Stimulated activated CD4-positive, alpha-beta T cell treated with anti-CD3 and anti-CD28 coated beads, Interleukin-1b, Interleukin-23, amount 100 ng/mL, for 24 hours (primary cell): ENCODE data around the gene PDZRN4.
"Not testable (repeated sequence)": the region's sequence is repeated elsewhere in the genome, so short reads cannot be mapped to it uniquely, and the experiment has no call there.

Experiments used
- DNase-seq, 4 experiments: peaks; one replicate each; pipeline ENCODE4 v3.0.0-alpha.2; 2020; ENCODE audit warnings: low read depth in 4 of 4, low spot score in 1 of 4

Gene PDZRN4

GRCh38 chr12:41504976-41505375 lies 316.9 kb downstream of the PDZRN4 start:
- DNase-seq: no peak

GRCh38 chr12:41507286-41507685 lies 319.2 kb downstream of the PDZRN4 start:
- no peak for DNase-seq

- DNase-seq: no peak
Measured at GRCh38 chr12:41509271-41510055, 321.3 kb downstream of the PDZRN4 start.

GRCh38 chr12:41510470-41510869 lies 322.4 kb downstream of the PDZRN4 start:
- no peak for DNase-seq

GRCh38 chr12:41511247-41511646 lies 323.1 kb downstream of the PDZRN4 start:
- no peak for DNase-seq

- DNase-seq: no peak
Measured at GRCh38 chr12:41512497-41512896, 324.4 kb downstream of the PDZRN4 start.

GRCh38 chr12:41514021-41514777 lies 326.1 kb downstream of the PDZRN4 start:
- no peak for DNase-seq

GRCh38 chr12:41514907-41515306 lies 326.8 kb downstream of the PDZRN4 start:
- DNase-seq: peak in 1 of 4 experiments; percentile 0

- no peak for DNase-seq
Measured at GRCh38 chr12:41515953-41516352, 327.8 kb downstream of the PDZRN4 start.

GRCh38 chr12:41520869-41521268 lies 332.7 kb downstream of the PDZRN4 start:
- DNase-seq: no peak

GRCh38 chr12:41521872-41522379 lies 333.8 kb downstream of the PDZRN4 start:
- no peak for DNase-seq

GRCh38 chr12:41527062-41527461 lies 338.9 kb downstream of the PDZRN4 start:
- DNase-seq: no peak

- no peak for DNase-seq
Measured at GRCh38 chr12:41527534-41528116, 339.5 kb downstream of the PDZRN4 start.

- no peak for DNase-seq
Measured at GRCh38 chr12:41528874-41529273, 340.8 kb downstream of the PDZRN4 start.

- no peak for DNase-seq
Measured at GRCh38 chr12:41530441-41530840, 342.3 kb downstream of the PDZRN4 start.

GRCh38 chr12:41531147-41531829 lies 343.2 kb downstream of the PDZRN4 start:
- no peak for DNase-seq

- DNase-seq: no peak
Measured at GRCh38 chr12:41532072-41532471, 344.0 kb downstream of the PDZRN4 start.

- no peak for DNase-seq
Measured at GRCh38 chr12:41536813-41537490, 348.8 kb downstream of the PDZRN4 start.

- DNase-seq: no peak
Measured at GRCh38 chr12:41537522-41537921, 349.4 kb downstream of the PDZRN4 start.

- no peak for DNase-seq
Measured at GRCh38 chr12:41545761-41546160, 357.6 kb downstream of the PDZRN4 start.

GRCh38 chr12:41547071-41547470 lies 359.0 kb downstream of the PDZRN4 start:
- DNase-seq: not testable (repeated sequence)
